ENCODE measurements around the gene PON3.

The PON3 gene

DNA sequence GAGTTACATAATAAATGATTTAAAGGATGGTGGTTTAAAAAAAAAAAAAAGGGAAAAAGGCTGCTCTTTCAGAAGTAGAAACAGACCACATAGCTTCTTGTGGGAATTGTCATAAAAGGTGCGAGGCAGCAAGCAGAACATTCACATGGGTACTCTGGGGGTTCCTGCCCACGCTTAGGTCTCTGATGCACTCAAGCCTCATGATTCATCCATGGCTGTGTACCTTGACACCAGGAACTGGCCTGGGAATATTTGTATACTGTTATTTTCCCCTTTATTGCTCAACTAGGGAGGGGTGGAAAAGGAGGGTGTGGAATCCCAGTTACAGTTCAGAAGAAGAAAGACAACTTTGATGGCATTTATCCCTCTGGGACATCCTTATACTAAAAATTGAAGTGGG lies 34.7 kb upstream of the PON3 start:
- no peak for DNase-seq (ENCODE audit: low read depth)
- Histone ChIP-seq H3K36me3 (ENCODE audit: control insufficient read depth, insufficient read depth, low read length, severe bottlenecking) (no peaks in the 10 kb centered on the region), H3K9me3 (ENCODE audit: control insufficient read depth, low read length) (no peaks in the 10 kb centered on the region), H3K4me1 (ENCODE audit: control insufficient read depth, insufficient read depth, low read length) (peaks cover 9% of the 10 kb centered on the region), H3K4me3 (ENCODE audit: low read length) (no peak overlapping the region), H3K9ac (ENCODE audit: low read length) (no peak overlapping the region), H3K27me3 (replicated peaks; ENCODE audit: control insufficient read depth, insufficient read depth, low read length) (no peaks in the 10 kb centered on the region)

DNA sequence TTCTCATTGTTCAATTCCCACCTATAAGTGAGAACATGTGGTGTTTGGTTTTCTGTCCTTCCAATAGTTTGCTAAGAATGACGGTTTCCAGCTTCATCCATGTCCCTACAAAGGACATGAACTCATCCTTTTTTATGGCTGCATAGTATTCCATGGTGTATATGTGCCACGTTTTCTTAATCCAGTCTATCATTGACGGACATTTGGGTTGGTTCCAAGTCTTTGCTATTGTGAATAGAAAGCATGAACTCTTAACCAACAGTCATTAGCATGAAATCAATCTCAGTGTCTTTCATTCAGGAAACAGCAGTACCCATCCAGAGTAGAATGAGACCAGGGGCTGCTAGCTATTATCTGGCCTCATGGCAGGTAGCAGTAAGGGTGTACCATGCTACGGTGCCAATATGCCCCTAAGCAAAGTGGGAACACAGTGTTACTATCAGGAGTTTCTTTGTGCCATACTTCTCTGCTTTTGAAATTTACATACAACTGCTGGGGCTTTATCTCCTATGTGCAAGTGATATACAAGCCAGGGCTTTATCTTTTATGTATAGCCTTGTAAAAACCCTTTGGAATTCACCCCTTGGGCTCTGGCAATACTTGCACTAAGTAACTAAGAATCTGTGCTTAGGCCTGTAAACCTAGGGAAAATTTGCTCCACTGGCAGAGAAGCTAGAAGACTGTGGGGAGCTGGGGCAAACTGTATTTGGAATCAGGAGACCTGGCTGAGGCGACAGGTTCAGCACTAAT lies 33.2 kb upstream of the PON3 start:
- H3K27me3 ChIP-seq (replicated peaks; ENCODE audit: control insufficient read depth, insufficient read depth, low read length): no peaks in the 10 kb centered on the region
- no peak overlapping the region for H3K9ac ChIP-seq (ENCODE audit: low read length)
- DNase-seq (ENCODE audit: low read depth): no peak
- H3K4me1 ChIP-seq (ENCODE audit: control insufficient read depth, insufficient read depth, low read length): peaks cover 6% of the 10 kb centered on the region
- H3K4me3 ChIP-seq (ENCODE audit: low read length): no peak overlapping the region
- H3K36me3 ChIP-seq (ENCODE audit: control insufficient read depth, insufficient read depth, low read length, severe bottlenecking): no peaks in the 10 kb centered on the region
- H3K9me3 ChIP-seq (ENCODE audit: control insufficient read depth, low read length): no peaks in the 10 kb centered on the region

GRCh38 chr7:95427914-95428516 lies 31.8 kb upstream of the PON3 start:
- H3K4me3 ChIP-seq (ENCODE audit: low read length): no peak overlapping the region
- no peaks in the 10 kb centered on the region for H3K4me1 ChIP-seq (ENCODE audit: control insufficient read depth, insufficient read depth, low read length)
- no peaks in the 10 kb centered on the region for H3K9me3 ChIP-seq (ENCODE audit: control insufficient read depth, low read length)
- no peak overlapping the region for H3K9ac ChIP-seq (ENCODE audit: low read length)
- peak; percentile 22 for DNase-seq (ENCODE audit: low read depth)
- H3K27me3 ChIP-seq (replicated peaks; ENCODE audit: control insufficient read depth, insufficient read depth, low read length): no peaks in the 10 kb centered on the region
- no peaks in the 10 kb centered on the region for H3K36me3 ChIP-seq (ENCODE audit: control insufficient read depth, insufficient read depth, low read length, severe bottlenecking)

DNA sequence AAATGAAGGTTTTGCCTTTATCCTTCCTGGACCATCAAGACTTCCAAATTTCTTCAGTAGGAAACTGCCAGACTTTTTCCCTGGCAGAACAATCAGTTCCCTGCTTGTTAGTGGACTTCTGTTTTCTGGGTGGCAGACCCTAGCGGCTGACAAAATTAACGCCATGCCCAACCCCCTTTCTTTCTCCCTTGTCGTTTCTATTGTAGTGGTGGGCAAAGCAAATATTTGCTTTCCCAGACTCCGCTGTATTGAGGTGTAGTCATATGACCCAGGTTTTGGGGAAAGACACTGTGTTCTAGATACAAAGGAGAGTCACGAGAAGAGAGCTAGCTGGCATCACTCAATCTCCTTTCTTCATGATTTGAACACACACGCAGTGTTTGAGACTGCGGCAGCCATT lies 31.0 kb upstream of the PON3 start:
- Histone ChIP-seq H3K4me1 (ENCODE audit: control insufficient read depth, insufficient read depth, low read length) (no peaks in the 10 kb centered on the region), H3K36me3 (ENCODE audit: control insufficient read depth, insufficient read depth, low read length, severe bottlenecking) (no peaks in the 10 kb centered on the region), H3K4me3 (ENCODE audit: low read length) (no peak overlapping the region), H3K9me3 (ENCODE audit: control insufficient read depth, low read length) (no peaks in the 10 kb centered on the region), H3K9ac (ENCODE audit: low read length) (no peak overlapping the region), H3K27me3 (replicated peaks; ENCODE audit: control insufficient read depth, insufficient read depth, low read length) (no peaks in the 10 kb centered on the region)
- no peak for DNase-seq (ENCODE audit: low read depth)

DNA sequence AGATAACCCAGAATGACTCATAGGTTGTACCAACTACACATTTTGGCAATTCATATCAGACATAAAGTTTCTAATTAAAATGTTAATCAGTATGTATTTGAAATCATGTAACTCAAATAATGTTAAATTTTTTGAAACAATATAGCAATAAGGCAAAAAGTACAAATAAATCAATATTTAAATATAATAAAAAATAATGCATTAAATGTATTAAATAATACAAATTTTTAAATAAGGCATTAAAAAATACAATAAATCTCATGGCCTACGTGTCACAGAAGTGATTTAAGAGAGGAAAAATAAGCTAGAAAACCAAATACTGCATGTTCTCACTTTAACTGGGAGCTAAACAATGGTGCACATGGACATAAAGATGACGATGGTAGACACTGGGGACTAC lies 29.5 kb upstream of the PON3 start:
- Histone ChIP-seq H3K9me3 (ENCODE audit: control insufficient read depth, low read length) (no peaks in the 10 kb centered on the region), H3K36me3 (ENCODE audit: control insufficient read depth, insufficient read depth, low read length, severe bottlenecking) (no peaks in the 10 kb centered on the region), H3K4me1 (ENCODE audit: control insufficient read depth, insufficient read depth, low read length) (peaks cover 12% of the 10 kb centered on the region), H3K9ac (ENCODE audit: low read length) (no peak overlapping the region), H3K4me3 (ENCODE audit: low read length) (no peak overlapping the region), H3K27me3 (replicated peaks; ENCODE audit: control insufficient read depth, insufficient read depth, low read length) (no peaks in the 10 kb centered on the region)
- DNase-seq (ENCODE audit: low read depth): no peak

- H3K36me3 ChIP-seq (ENCODE audit: control insufficient read depth, insufficient read depth, low read length, severe bottlenecking): no peaks in the 10 kb centered on the region
- no peaks in the 10 kb centered on the region for H3K27me3 ChIP-seq (replicated peaks; ENCODE audit: control insufficient read depth, insufficient read depth, low read length)
Measured at GRCh38 chr7:95424716-95425115, 28.5 kb upstream of the PON3 start.

GRCh38 chr7:95421847-95422444 lies 25.8 kb upstream of the PON3 start:
- no peak overlapping the region for H3K4me3 ChIP-seq (ENCODE audit: low read length)
- H3K4me1 ChIP-seq (ENCODE audit: control insufficient read depth, insufficient read depth, low read length): peaks cover 12% of the 10 kb centered on the region
- peak; percentile 25 for DNase-seq (ENCODE audit: low read depth)
- H3K9me3 ChIP-seq (ENCODE audit: control insufficient read depth, low read length): no peaks in the 10 kb centered on the region
- no peaks in the 10 kb centered on the region for H3K36me3 ChIP-seq (ENCODE audit: control insufficient read depth, insufficient read depth, low read length, severe bottlenecking)
- H3K27me3 ChIP-seq (replicated peaks; ENCODE audit: control insufficient read depth, insufficient read depth, low read length): no peaks in the 10 kb centered on the region
- H3K9ac ChIP-seq (ENCODE audit: low read length): no peak overlapping the region

More at GRCh38 chr7:95424716-95425115, 28.5 kb upstream of the PON3 start:
- H3K9me3 ChIP-seq (ENCODE audit: control insufficient read depth, low read length): no peaks in the 10 kb centered on the region
- no peak overlapping the region for H3K4me3 ChIP-seq (ENCODE audit: low read length)
- H3K9ac ChIP-seq (ENCODE audit: low read length): no peak overlapping the region
- no peak for DNase-seq (ENCODE audit: low read depth)
- H3K4me1 ChIP-seq (ENCODE audit: control insufficient read depth, insufficient read depth, low read length): peaks cover 12% of the 10 kb centered on the region

GRCh38 chr7:95421000-95421846 lies 25.0 kb upstream of the PON3 start:
- no peaks in the 10 kb centered on the region for H3K27me3 ChIP-seq (replicated peaks; ENCODE audit: control insufficient read depth, insufficient read depth, low read length)
- H3K9ac ChIP-seq (ENCODE audit: low read length): no peak overlapping the region
- peak; percentile 66 for DNase-seq (ENCODE audit: low read depth)
- no peak overlapping the region for H3K4me3 ChIP-seq (ENCODE audit: low read length)
- H3K9me3 ChIP-seq (ENCODE audit: control insufficient read depth, low read length): no peaks in the 10 kb centered on the region
- peaks cover 12% of the 10 kb centered on the region for H3K4me1 ChIP-seq (ENCODE audit: control insufficient read depth, insufficient read depth, low read length)
- no peaks in the 10 kb centered on the region for H3K36me3 ChIP-seq (ENCODE audit: control insufficient read depth, insufficient read depth, low read length, severe bottlenecking)

DNA sequence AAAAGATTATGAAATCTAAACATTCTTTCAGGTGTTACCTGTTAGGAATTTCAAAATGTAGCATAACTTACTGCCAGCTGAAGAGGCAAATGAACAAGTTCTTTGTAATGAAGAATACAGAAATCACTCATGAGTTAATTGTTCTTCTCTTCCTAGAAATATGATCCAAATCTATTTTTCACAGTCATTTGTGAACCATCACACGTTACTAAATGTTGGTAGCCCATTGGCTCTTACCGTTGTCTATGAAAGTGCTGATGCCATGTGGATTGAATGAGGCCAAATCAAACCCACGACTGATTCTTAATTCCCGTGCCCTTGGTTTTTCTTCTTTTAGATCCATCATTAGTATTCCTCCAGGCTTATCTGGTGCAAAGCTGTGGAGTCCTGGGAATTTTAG lies 15.9 kb upstream of the PON3 start:
- H3K9me3 ChIP-seq (ENCODE audit: control insufficient read depth, low read length): no peaks in the 10 kb centered on the region
- no peak overlapping the region for H3K4me3 ChIP-seq (ENCODE audit: low read length)
- no peaks in the 10 kb centered on the region for H3K27me3 ChIP-seq (replicated peaks; ENCODE audit: control insufficient read depth, insufficient read depth, low read length)
- H3K9ac ChIP-seq (ENCODE audit: low read length): no peak overlapping the region
- peaks cover 57% of the 10 kb centered on the region for H3K36me3 ChIP-seq (ENCODE audit: control insufficient read depth, insufficient read depth, low read length, severe bottlenecking)
- DNase-seq (ENCODE audit: low read depth): no peak
- no peaks in the 10 kb centered on the region for H3K4me1 ChIP-seq (ENCODE audit: control insufficient read depth, insufficient read depth, low read length)

DNA sequence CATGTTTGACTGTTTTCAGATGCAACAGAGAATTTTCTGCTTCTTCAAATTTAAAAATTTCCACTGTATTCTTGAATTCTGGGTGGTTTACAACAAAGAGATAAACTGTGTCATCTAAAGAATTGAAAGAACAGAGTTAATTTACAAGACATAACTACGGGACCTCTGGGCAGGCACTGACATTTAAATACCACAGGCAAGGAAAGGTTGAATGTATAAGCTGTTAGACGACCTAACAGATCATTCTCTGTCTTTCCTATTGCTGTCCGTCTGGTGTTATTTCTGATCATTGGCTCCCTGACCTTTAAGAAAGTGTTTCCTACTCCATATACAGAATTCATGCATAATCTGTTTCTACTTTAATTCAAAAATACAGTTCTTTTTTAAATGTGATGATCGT lies 15.5 kb upstream of the PON3 start:
- Histone ChIP-seq H3K27me3 (replicated peaks; ENCODE audit: control insufficient read depth, insufficient read depth, low read length) (no peaks in the 10 kb centered on the region), H3K9ac (ENCODE audit: low read length) (no peak overlapping the region), H3K9me3 (ENCODE audit: control insufficient read depth, low read length) (no peaks in the 10 kb centered on the region), H3K36me3 (ENCODE audit: control insufficient read depth, insufficient read depth, low read length, severe bottlenecking) (peaks cover 61% of the 10 kb centered on the region), H3K4me3 (ENCODE audit: low read length) (no peak overlapping the region), H3K4me1 (ENCODE audit: control insufficient read depth, insufficient read depth, low read length) (no peaks in the 10 kb centered on the region)
- no peak for DNase-seq (ENCODE audit: low read depth)

GRCh38 chr7:95411036-95411435 lies 14.9 kb upstream of the PON3 start:
- DNase-seq (ENCODE audit: low read depth): no peak
- H3K4me3 ChIP-seq (ENCODE audit: low read length): no peak overlapping the region
- H3K9me3 ChIP-seq (ENCODE audit: control insufficient read depth, low read length): no peaks in the 10 kb centered on the region
- H3K27me3 ChIP-seq (replicated peaks; ENCODE audit: control insufficient read depth, insufficient read depth, low read length): no peaks in the 10 kb centered on the region
- no peak overlapping the region for H3K9ac ChIP-seq (ENCODE audit: low read length)
- H3K36me3 ChIP-seq (ENCODE audit: control insufficient read depth, insufficient read depth, low read length, severe bottlenecking): peaks cover 67% of the 10 kb centered on the region
- no peaks in the 10 kb centered on the region for H3K4me1 ChIP-seq (ENCODE audit: control insufficient read depth, insufficient read depth, low read length)
